ENCODE measurements around the gene BARD1. TPM values are rescaled to one million over a fixed set of nuclear protein-coding genes. Genes with fewer than 3 reads are reported as not detected.
"Not testable (repeated sequence)": the region's sequence is repeated elsewhere in the genome, so short reads cannot be mapped to it uniquely, and the experiment has no call there.

BARD1 gene
- total and polyA plus RNA-seq, 8 donors: 11.3 to 20.5 (median 14.1) TPM

GRCh38 chr2:214800180-214800579, 9.3 kb downstream of the BARD1 start:
- DNase-seq: no peak
- ATAC-seq: peak; percentile 89
- Histone ChIP-seq H3K4me1 (peaks cover 0 to 19% of the 10 kb centered on the region in 2 donors), H3K36me3 (no peaks in the 10 kb centered on the region), H3K9me3 (no peaks in the 10 kb centered on the region), H3K4me3 (no peak overlapping the region), H3K27ac (peak overlapping the region in 1 of 2 donors; percentile 71), H3K27me3 (no peaks in the 10 kb centered on the region)
- intact Hi-C loops (cut with DNase I): no loop called here
- TF ChIP-seq, protein P1, sequence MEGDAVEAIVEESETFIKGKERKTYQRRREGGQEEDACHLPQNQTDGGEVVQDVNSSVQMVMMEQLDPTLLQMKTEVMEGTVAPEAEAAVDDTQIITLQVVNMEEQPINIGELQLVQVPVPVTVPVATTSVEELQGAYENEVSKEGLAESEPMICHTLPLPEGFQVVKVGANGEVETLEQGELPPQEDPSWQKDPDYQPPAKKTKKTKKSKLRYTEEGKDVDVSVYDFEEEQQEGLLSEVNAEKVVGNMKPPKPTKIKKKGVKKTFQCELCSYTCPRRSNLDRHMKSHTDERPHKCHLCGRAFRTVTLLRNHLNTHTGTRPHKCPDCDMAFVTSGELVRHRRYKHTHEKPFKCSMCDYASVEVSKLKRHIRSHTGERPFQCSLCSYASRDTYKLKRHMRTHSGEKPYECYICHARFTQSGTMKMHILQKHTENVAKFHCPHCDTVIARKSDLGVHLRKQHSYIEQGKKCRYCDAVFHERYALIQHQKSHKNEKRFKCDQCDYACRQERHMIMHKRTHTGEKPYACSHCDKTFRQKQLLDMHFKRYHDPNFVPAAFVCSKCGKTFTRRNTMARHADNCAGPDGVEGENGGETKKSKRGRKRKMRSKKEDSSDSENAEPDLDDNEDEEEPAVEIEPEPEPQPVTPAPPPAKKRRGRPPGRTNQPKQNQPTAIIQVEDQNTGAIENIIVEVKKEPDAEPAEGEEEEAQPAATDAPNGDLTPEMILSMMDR (IDR thresholded peaks at IDR 0.05): no peak

GRCh38 chr2:214796911-214797310, 12.6 kb downstream of the BARD1 start:
- TF ChIP-seq, protein P1 (IDR thresholded peaks at IDR 0.05): no peak
- ATAC-seq (no peak), DNase-seq (no peak)
- Histone ChIP-seq H3K9me3 (no peaks in the 10 kb centered on the region), H3K4me3 (no peak overlapping the region), H3K36me3 (no peaks in the 10 kb centered on the region), H3K27me3 (no peaks in the 10 kb centered on the region), H3K27ac (no peak overlapping the region), H3K4me1 (peaks cover 0 to 19% of the 10 kb centered on the region in 2 donors)
- intact Hi-C loops (cut with DNase I): no loop called here

DNA sequence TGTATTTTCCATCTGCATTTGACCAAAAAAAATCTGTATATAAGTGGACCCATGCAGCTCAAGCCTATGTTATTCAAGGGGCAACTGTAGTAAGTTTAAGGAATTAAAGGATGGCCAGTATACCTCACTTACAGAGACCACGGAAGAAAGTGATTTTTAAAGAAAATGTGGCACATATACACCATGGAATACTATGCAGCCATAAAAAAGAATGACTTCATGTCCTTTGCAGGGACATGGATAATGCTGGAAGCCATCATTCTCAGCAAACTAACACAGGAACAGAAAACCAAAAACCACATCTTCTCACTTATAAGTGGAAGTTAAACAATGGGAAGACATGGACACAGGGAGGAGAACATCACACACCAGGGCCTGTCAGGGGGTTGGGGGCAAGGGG, 26.3 kb downstream of the BARD1 start:
- H3K4me3 ChIP-seq; H3K4me1 ChIP-seq; ATAC-seq; intact Hi-C loops (cut with DNase I); H3K27me3 ChIP-seq; DNase-seq; H3K27ac ChIP-seq: not testable (repeated sequence)
- Histone ChIP-seq H3K36me3 (peaks cover 0 to 20% of the 10 kb centered on the region in 2 donors), H3K9me3 (peaks cover 0 to 12% of the 10 kb centered on the region in 2 donors)

DNA sequence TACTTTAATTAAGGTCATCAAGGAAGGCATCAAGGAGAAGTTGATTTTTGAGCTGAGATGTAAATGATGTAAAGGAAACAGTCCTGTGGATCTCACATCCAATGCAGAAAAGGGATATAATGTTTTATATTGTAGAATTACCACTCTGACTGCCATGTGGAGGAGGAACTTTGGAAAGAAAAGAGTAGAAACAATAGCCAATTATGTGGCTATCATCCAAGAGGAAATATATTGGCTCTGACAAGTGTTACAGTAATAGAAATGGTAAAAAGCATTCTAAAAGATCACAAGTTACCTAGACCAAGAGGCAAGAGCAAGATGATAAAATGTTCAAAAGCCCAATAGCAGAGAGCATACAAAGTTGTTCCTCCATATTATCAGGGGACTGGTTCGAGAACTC, 26.8 kb downstream of the BARD1 start:
- Histone ChIP-seq H3K27me3 (no peaks in the 10 kb centered on the region), H3K4me1 (no peaks in the 10 kb centered on the region), H3K9me3 (peaks cover 0 to 12% of the 10 kb centered on the region in 2 donors), H3K27ac (no peak overlapping the region), H3K4me3 (no peak overlapping the region), H3K36me3 (peaks cover 0 to 20% of the 10 kb centered on the region in 2 donors)
- DNase-seq (no peak), ATAC-seq (no peak)
- TF ChIP-seq, protein P1 (IDR thresholded peaks at IDR 0.05): no peak
- intact Hi-C loops (cut with DNase I): no loop called here

- ATAC-seq (no peak), DNase-seq (no peak)
- peaks cover 0 to 30% of the 10 kb centered on the region in 2 donors for H3K36me3 ChIP-seq
- peaks cover 0 to 12% of the 10 kb centered on the region in 2 donors for H3K9me3 ChIP-seq
- TF ChIP-seq, protein P1 (IDR thresholded peaks at IDR 0.05): no peak
- no peaks in the 10 kb centered on the region for H3K27me3 ChIP-seq
- H3K4me3 ChIP-seq: no peak overlapping the region
- intact Hi-C loops (cut with DNase I): no loop called here
- no peaks in the 10 kb centered on the region for H3K4me1 ChIP-seq
- H3K27ac ChIP-seq: no peak overlapping the region
Measured at GRCh38 chr2:214781226-214781625, 28.3 kb downstream of the BARD1 start.

DNA sequence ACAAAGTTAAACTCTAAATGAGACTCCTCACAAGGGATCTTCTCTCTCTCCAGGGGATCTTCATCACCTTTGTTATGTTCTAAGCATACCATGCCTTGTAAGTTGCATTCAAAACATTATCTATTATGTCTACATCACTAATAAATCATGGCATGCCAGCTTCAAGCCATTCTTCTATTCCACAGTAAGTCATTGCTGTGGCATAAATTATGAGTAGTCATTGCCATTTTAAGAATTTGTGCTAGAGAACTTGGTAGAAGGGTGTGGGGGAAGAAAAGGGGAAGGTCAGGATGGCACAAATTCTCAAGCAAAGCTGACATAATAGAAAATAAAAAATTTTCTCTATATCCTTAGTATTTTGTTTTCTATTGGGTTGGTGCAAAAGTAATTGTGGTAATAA, 33.5 kb downstream of the BARD1 start:
- Histone ChIP-seq H3K4me1 (no peaks in the 10 kb centered on the region), H3K9me3 (no peaks in the 10 kb centered on the region), H3K27me3 (no peaks in the 10 kb centered on the region), H3K27ac (no peak overlapping the region), H3K36me3 (peaks cover 0 to 33% of the 10 kb centered on the region in 2 donors), H3K4me3 (no peak overlapping the region)
- intact Hi-C loops (cut with DNase I): no loop called here
- TF ChIP-seq, protein P1 (IDR thresholded peaks at IDR 0.05): no peak
- ATAC-seq (no peak), DNase-seq (no peak)

All from left lung (tissue), 10 donors.